Osteocyte (in vitro differentiated cells): ENCODE results near the gene MED17. TPM values are rescaled to one million over a fixed set of nuclear protein-coding genes. Genes with fewer than 3 reads are reported as not detected.
"Not testable (repeated sequence)": the region's sequence is repeated elsewhere in the genome, so short reads cannot be mapped to it uniquely, and the experiment has no call there.

Experiments used
- DNase-seq: peaks from one replicate; pipeline ENCODE4 v3.0.0; 2021; ENCODE audit warnings: mixed read lengths; ENCODE audit not compliant: unreplicated experiment; ENCODE audit errors: extremely low spot score
- H3K27ac Mint-ChIP-seq: one replicate; pipeline ENCODE4 v1.8.0; 2021; ENCODE audit warnings: mild to moderate bottlenecking, mixed read lengths; ENCODE audit not compliant: unreplicated experiment
- H3K27me3 Mint-ChIP-seq: one replicate; pipeline ENCODE4 v1.8.0; 2021; ENCODE audit warnings: mixed read lengths; ENCODE audit not compliant: unreplicated experiment
- H3K36me3 Mint-ChIP-seq: one replicate; pipeline ENCODE4 v1.8.0; 2021; ENCODE audit warnings: mixed read lengths; ENCODE audit not compliant: unreplicated experiment
- H3K4me1 Mint-ChIP-seq: one replicate; pipeline ENCODE4 v1.8.0; 2021; ENCODE audit warnings: mixed read lengths; ENCODE audit not compliant: unreplicated experiment
- H3K4me3 Mint-ChIP-seq: one replicate; pipeline ENCODE4 v1.8.0; 2021; ENCODE audit warnings: mild to moderate bottlenecking, moderate library complexity, mixed read lengths; ENCODE audit not compliant: unreplicated experiment
- H3K9me3 Mint-ChIP-seq: one replicate; pipeline ENCODE4 v1.8.0; 2021; ENCODE audit warnings: mixed read lengths; ENCODE audit not compliant: unreplicated experiment
- total RNA-seq: library from RNA; stranded (reverse); gene quantifications from 2 replicates; pipeline ENCODE4 v1.2.1, GENCODE V29; 2021
- TF ChIP-seq, protein P1 (sequence below): fragments of 200-600 bp; sonication (generic); IDR thresholded peaks from 2 replicates; pipeline ENCODE4 v1.5.0; 2021; ENCODE audit warnings: antibody characterized with exemption, mild to moderate bottlenecking, moderate library complexity

Gene MED17
- total RNA-seq, 1 donor from 2014 or later: 37.8 TPM

- no peaks in the 10 kb centered on the region for H3K9me3 Mint-ChIP-seq
- DNase-seq: no peak
- H3K4me3 Mint-ChIP-seq: no peak overlapping the region
- no peaks in the 10 kb centered on the region for H3K27me3 Mint-ChIP-seq
- H3K36me3 Mint-ChIP-seq: peaks cover 42% of the 10 kb centered on the region
- TF ChIP-seq, protein P1, sequence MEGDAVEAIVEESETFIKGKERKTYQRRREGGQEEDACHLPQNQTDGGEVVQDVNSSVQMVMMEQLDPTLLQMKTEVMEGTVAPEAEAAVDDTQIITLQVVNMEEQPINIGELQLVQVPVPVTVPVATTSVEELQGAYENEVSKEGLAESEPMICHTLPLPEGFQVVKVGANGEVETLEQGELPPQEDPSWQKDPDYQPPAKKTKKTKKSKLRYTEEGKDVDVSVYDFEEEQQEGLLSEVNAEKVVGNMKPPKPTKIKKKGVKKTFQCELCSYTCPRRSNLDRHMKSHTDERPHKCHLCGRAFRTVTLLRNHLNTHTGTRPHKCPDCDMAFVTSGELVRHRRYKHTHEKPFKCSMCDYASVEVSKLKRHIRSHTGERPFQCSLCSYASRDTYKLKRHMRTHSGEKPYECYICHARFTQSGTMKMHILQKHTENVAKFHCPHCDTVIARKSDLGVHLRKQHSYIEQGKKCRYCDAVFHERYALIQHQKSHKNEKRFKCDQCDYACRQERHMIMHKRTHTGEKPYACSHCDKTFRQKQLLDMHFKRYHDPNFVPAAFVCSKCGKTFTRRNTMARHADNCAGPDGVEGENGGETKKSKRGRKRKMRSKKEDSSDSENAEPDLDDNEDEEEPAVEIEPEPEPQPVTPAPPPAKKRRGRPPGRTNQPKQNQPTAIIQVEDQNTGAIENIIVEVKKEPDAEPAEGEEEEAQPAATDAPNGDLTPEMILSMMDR: no peak
- no peaks in the 10 kb centered on the region for H3K4me1 Mint-ChIP-seq
- no peak overlapping the region for H3K27ac Mint-ChIP-seq
These were observed 25.9 kb upstream of the MED17 start for GRCh38 chr11:93757924-93758865.

DNA sequence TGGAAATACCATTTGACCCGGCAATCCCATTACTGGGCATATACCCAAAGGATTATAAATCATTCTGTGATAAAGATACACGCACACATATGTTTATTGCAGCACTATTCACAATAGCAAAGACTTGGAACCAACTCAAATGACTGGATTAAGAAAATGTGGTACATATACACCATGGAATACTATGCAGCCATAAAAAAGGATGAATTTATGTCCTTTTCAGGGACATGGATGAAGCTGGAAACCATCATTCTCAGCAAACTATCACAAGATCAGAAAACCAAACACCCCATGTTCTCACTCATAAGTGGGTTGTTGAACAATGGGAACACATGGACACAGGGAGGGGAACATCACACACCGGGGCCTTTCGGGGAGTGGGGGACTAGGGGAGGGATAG, 25.0 kb upstream of the MED17 start:
- H3K27ac Mint-ChIP-seq, H3K4me3 Mint-ChIP-seq, DNase-seq, H3K4me1 Mint-ChIP-seq, H3K27me3 Mint-ChIP-seq, H3K9me3 Mint-ChIP-seq: not testable (repeated sequence)
- peaks cover 37% of the 10 kb centered on the region for H3K36me3 Mint-ChIP-seq

DNA sequence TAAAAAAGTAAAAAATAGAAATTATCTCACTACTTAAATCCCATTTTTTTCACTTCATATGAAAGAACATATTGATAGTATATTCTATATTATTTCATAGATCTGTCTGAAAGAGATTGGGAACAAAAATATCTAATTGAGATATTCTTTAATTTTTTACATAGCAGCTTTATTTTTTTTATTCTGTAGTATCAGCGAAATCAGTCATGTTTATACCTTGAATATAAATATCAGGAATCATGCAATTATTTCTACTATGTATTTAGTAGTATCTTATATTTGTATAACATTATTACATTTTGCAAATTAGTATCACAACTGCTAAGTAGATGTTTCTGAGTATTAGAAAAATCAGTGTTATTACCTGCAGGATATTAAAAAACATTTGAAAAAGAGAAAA, 22.2 kb upstream of the MED17 start:
- no peak for DNase-seq
- TF ChIP-seq, protein P1: no peak
- H3K9me3 Mint-ChIP-seq: no peaks in the 10 kb centered on the region
- H3K4me3 Mint-ChIP-seq: no peak overlapping the region
- no peak overlapping the region for H3K27ac Mint-ChIP-seq
- H3K27me3 Mint-ChIP-seq: no peaks in the 10 kb centered on the region
- no peaks in the 10 kb centered on the region for H3K4me1 Mint-ChIP-seq
- H3K36me3 Mint-ChIP-seq: peaks cover 36% of the 10 kb centered on the region

DNA sequence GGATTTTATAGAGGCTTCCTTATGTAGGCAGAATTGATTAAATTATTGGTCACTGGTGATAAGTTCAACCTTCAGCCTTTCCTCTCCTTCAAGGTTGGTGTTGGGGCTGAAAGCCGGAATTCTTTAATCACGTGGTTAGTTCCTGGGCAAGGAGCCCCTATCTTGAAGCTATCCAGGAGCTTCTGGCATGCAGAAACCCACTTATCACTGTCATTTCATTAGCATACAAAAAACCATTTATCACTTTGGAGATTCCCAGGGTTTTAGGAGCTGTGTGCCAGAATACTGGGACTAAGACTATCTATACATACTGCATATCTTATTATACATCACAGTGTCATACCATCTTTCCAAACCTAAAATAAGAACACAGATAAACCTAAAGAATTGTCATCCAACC, 18.5 kb upstream of the MED17 start:
- no peaks in the 10 kb centered on the region for H3K9me3 Mint-ChIP-seq
- DNase-seq: no peak
- no peak overlapping the region for H3K27ac Mint-ChIP-seq
- H3K27me3 Mint-ChIP-seq: no peaks in the 10 kb centered on the region
- TF ChIP-seq, protein P1: no peak
- H3K36me3 Mint-ChIP-seq: peaks cover 12% of the 10 kb centered on the region
- no peaks in the 10 kb centered on the region for H3K4me1 Mint-ChIP-seq
- H3K4me3 Mint-ChIP-seq: no peak overlapping the region

DNA sequence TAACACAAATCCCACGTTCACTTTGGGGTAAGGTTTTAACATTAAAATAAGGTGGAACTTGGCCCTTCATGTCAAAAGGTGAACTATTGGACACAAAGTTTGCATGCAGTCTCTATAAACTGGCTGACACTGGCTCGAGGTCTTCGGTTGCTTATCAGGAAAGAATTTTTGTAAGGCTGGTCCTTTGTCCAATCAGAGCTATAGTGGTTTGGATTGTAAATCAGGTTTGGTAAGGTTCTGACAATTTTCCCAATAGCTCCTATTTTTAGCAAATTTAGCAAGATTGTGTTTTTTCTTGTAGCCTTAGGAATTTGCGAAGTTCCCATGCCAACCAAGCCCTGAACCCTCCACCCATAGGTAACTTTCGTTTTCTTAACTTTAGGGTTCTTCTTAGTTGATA, 17.6 kb upstream of the MED17 start:
- DNase-seq: no peak
- H3K27me3 Mint-ChIP-seq: no peaks in the 10 kb centered on the region

More for the DNA sequence above, 17.6 kb upstream of the MED17 start:
- H3K4me1 Mint-ChIP-seq: no peaks in the 10 kb centered on the region
- no peaks in the 10 kb centered on the region for H3K9me3 Mint-ChIP-seq
- peaks cover 10% of the 10 kb centered on the region for H3K36me3 Mint-ChIP-seq
- H3K4me3 Mint-ChIP-seq: no peak overlapping the region
- TF ChIP-seq, protein P1: no peak
- H3K27ac Mint-ChIP-seq: no peak overlapping the region
